ENCODE results near the gene DLL1. TPM values are rescaled to one million over a fixed set of nuclear protein-coding genes. Genes with fewer than 3 reads are reported as not detected.
A peak's percentile ranks its signal among the peaks of the same experiment; 100 is the strongest.

Gene DLL1
- total and polyA plus RNA-seq, 3 donors from 2014 or later = 2.8 to 5.5 (median 4.6) TPM

GRCh38 chr6:170243791-170244291 is 47.0 kb downstream of the DLL1 start:
- no peaks in the 10 kb centered on the region for H3K9me3 ChIP-seq
- H3K4me1 ChIP-seq = peaks cover 3% of the 10 kb centered on the region
- no peak overlapping the region for H3K27ac ChIP-seq
- TF ChIP-seq CTCF (IDR thresholded peaks at IDR 0.05) (no peak), POLR2A (IDR thresholded peaks at IDR 0.05) (no peak)
- intact Hi-C loops (cut with DNase I; ENCODE audit: low total_unique reads) = no loop called here
- H3K27me3 ChIP-seq = no peaks in the 10 kb centered on the region
- H3K36me3 ChIP-seq (ENCODE audit: low read depth, missing control alignments) = no peaks in the 10 kb centered on the region
- 40 to 53% methylated on average over 16 to 21 of the region's 21 CpGs for WGBS, 2 donors
- H3K4me3 ChIP-seq = no peak overlapping the region
- no peak for DNase-seq

- no peak for DNase-seq
- 78 to 89% methylated on average over 7 of the region's 7 CpGs for WGBS, 2 donors
- intact Hi-C loops (cut with DNase I; ENCODE audit: low total_unique reads) = no loop called here
Measured at GRCh38 chr6:170243386-170243785, 47.5 kb downstream of the DLL1 start.

GRCh38 chr6:170238741-170239565 is 51.9 kb downstream of the DLL1 start:
- TF ChIP-seq POLR2A (IDR thresholded peaks at IDR 0.05) (no peak), CTCF (IDR thresholded peaks at IDR 0.05) (no peak)
- intact Hi-C loops (cut with DNase I; ENCODE audit: low total_unique reads) = no loop called here
- H3K27me3 ChIP-seq = no peaks in the 10 kb centered on the region
- DNase-seq = peak; percentile 82
- H3K36me3 ChIP-seq (ENCODE audit: low read depth, missing control alignments) = no peaks in the 10 kb centered on the region
- H3K27ac ChIP-seq = no peak overlapping the region
- peaks cover 6% of the 10 kb centered on the region for H3K4me1 ChIP-seq
- 55 to 70% methylated on average over 17 to 20 of the region's 20 CpGs for WGBS, 2 donors
- no peaks in the 10 kb centered on the region for H3K9me3 ChIP-seq
- H3K4me3 ChIP-seq = no peak overlapping the region

More at GRCh38 chr6:170243386-170243785, 47.5 kb downstream of the DLL1 start:
- H3K36me3 ChIP-seq (ENCODE audit: low read depth, missing control alignments) = no peaks in the 10 kb centered on the region
- no peak overlapping the region for H3K4me3 ChIP-seq
- peaks cover 6% of the 10 kb centered on the region for H3K4me1 ChIP-seq
- no peaks in the 10 kb centered on the region for H3K9me3 ChIP-seq
- no peaks in the 10 kb centered on the region for H3K27me3 ChIP-seq
- no peak overlapping the region for H3K27ac ChIP-seq
- TF ChIP-seq CTCF (IDR thresholded peaks at IDR 0.05) (no peak), POLR2A (IDR thresholded peaks at IDR 0.05) (no peak)

DNA sequence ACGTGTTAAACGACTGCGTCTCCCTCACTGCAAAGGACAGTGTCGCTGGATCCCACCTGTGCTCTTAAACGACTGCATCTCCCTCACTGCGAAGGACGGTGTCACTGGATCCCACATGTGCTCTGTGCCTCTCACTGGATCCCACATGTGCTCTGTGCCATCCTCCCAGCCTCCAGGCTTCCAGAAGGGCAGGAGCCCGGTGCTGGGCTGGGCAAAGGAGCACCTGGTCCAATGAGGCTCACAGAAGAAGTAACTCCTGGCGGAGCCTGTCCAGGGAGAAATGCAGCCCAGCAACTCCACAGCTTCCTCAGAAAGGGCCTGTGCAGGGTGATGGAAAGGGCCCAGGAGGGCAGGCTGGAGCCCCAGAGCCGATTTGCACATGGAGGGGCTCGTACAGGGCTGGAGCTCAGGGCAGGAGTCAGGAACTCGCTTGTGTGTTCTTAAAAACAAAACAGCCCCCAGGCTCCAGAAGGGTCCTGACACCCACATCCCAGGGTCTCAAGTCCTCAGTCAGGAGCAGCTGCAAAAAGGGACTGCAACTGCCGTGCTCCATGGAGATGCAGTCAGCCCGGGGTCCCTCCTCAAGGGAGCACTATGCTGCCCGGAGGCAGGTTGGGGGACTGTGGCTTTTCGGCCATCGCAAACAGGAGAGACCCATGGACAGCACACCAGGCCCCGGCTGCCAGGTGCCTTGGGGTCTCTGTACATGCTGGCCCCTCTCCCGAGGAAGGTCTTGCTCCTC is 52.7 kb downstream of the DLL1 start:
- H3K36me3 ChIP-seq (ENCODE audit: low read depth, missing control alignments) = no peaks in the 10 kb centered on the region
- TF ChIP-seq CTCF (IDR thresholded peaks at IDR 0.05) (no peak), POLR2A (IDR thresholded peaks at IDR 0.05) (no peak)
- no peak for DNase-seq
- H3K27me3 ChIP-seq = no peaks in the 10 kb centered on the region
- peaks cover 6% of the 10 kb centered on the region for H3K4me1 ChIP-seq
- intact Hi-C loops (cut with DNase I; ENCODE audit: low total_unique reads) = no loop called here
- H3K9me3 ChIP-seq = no peaks in the 10 kb centered on the region
- 89 to 95% methylated on average over 17 to 19 of the region's 19 CpGs for WGBS, 2 donors
- H3K27ac ChIP-seq = no peak overlapping the region
- no peak overlapping the region for H3K4me3 ChIP-seq
